ENCODE measurements around the gene ATAT1. TPM values are rescaled to one million over a fixed set of nuclear protein-coding genes. Genes with fewer than 3 reads are reported as not detected.

The ATAT1 gene
- total and polyA plus RNA-seq, 4 donors = 5.8 to 12.9 (median 7.0) TPM

GRCh38 chr6:30672445-30673253 lies 46.0 kb downstream of the ATAT1 start, which contains the start of gene DHX16:
Gene DHX16 (minus strand): TSS chr6:30673006. CDS start chr6:30672841, 165 bp downstream.
- H3K4me1 ChIP-seq (ENCODE audit: control insufficient read depth in 1 of 2, insufficient read depth in 2 of 2, low read length in 2 of 2) = no peaks in the 10 kb centered on the region
- H3K4me3 ChIP-seq (ENCODE audit: low read length in 2 of 2) = peak within 1 kb of the TSS; percentile 63 to 69
- peaks cover 0 to 8% of the 10 kb centered on the region in 2 donors for H3K36me3 ChIP-seq (ENCODE audit: control insufficient read depth in 1 of 2, insufficient read depth in 2 of 2, low read length in 1 of 2)
- H3K27ac ChIP-seq (ENCODE audit: low read depth in 1 of 2, low read length in 2 of 2) = peak within 1 kb of the TSS in 1 of 2 donors; percentile 2
- DNase-seq (peak; percentile 98), ATAC-seq (ENCODE audit: low FRiP score) (peak; percentile 96)
- intact Hi-C loops (cut with DNase I) = loop anchor here (5.0 to 10.0 kb wide), 3 partner anchors 45 to 202 kb away; partner anchors contain the start of genes ATAT1 (in 1 of the 2), MRPS18B (in 1 of the 2) and PPP1R10 (in 1 of the 2)
- WGBS, 2 donors = 0% methylated on average over 57 of the region's 57 CpGs
- H3K9me3 ChIP-seq (ENCODE audit: control insufficient read depth, low read length) = no peaks in the 10 kb centered on the region
- H3K27me3 ChIP-seq (ENCODE audit: control insufficient read depth in 1 of 2, insufficient read depth in 2 of 2, low read length in 1 of 2) = no peaks in the 10 kb centered on the region

- DNase-seq = peak in 1 of 2 donors; percentile 17
- H3K27ac ChIP-seq (ENCODE audit: low read depth in 1 of 2, low read length in 2 of 2) = no peak overlapping the region
Observed at GRCh38 chr6:30676660-30677285, 50.1 kb downstream of the ATAT1 start.

GRCh38 chr6:30678964-30679726 lies 52.5 kb downstream of the ATAT1 start:
- Histone ChIP-seq H3K4me1 (ENCODE audit: control insufficient read depth in 1 of 2, insufficient read depth in 2 of 2, low read length in 2 of 2) (peaks cover 0 to 2% of the 10 kb centered on the region in 2 donors), H3K27me3 (ENCODE audit: control insufficient read depth in 1 of 2, insufficient read depth in 2 of 2, low read length in 1 of 2) (no peaks in the 10 kb centered on the region), H3K9me3 (ENCODE audit: control insufficient read depth, low read length) (no peaks in the 10 kb centered on the region), H3K4me3 (ENCODE audit: low read length in 2 of 2) (no peak overlapping the region), H3K27ac (ENCODE audit: low read depth in 1 of 2, low read length in 2 of 2) (peak overlapping the region; percentile 45 to 49), H3K36me3 (ENCODE audit: control insufficient read depth in 1 of 2, insufficient read depth in 2 of 2, low read length in 1 of 2) (peaks cover 3 to 5% of the 10 kb centered on the region in 2 donors)
- ATAC-seq (ENCODE audit: low FRiP score) (peak; percentile 89), DNase-seq (peak; percentile 91 to 96)
- intact Hi-C loops (cut with DNase I) = loop anchor here in 1 of 2 donors (1.0 to 10.0 kb wide), 2 partner anchors 43 to 196 kb away; no protein-coding TSS in a partner anchor
- WGBS, 2 donors = 10% methylated on average over 27 to 31 of the region's 31 CpGs

More at GRCh38 chr6:30676660-30677285, 50.1 kb downstream of the ATAT1 start:
- H3K9me3 ChIP-seq (ENCODE audit: control insufficient read depth, low read length) = no peaks in the 10 kb centered on the region
- H3K27me3 ChIP-seq (ENCODE audit: control insufficient read depth in 1 of 2, insufficient read depth in 2 of 2, low read length in 1 of 2) = no peaks in the 10 kb centered on the region
- no peak for ATAC-seq (ENCODE audit: low FRiP score)
- H3K36me3 ChIP-seq (ENCODE audit: control insufficient read depth in 1 of 2, insufficient read depth in 2 of 2, low read length in 1 of 2) = peaks cover 3 to 5% of the 10 kb centered on the region in 2 donors
- intact Hi-C loops (cut with DNase I) = loop anchor here in 1 of 2 donors (10.0 kb wide), 1 partner anchor 198 kb away; no protein-coding TSS in a partner anchor
- H3K4me1 ChIP-seq (ENCODE audit: control insufficient read depth in 1 of 2, insufficient read depth in 2 of 2, low read length in 2 of 2) = peaks cover 0 to 2% of the 10 kb centered on the region in 2 donors
- no peak overlapping the region for H3K4me3 ChIP-seq (ENCODE audit: low read length in 2 of 2)
- 79 to 84% methylated on average over 10 of the region's 10 CpGs for WGBS, 2 donors

- no peak for ATAC-seq (ENCODE audit: low FRiP score)
- intact Hi-C loops (cut with DNase I) = loop anchor here (1.0 to 10.0 kb wide), 3 partner anchors 42 to 202 kb away; partner anchors contain the start of gene DDR1 (in 1 of the 2)
- Histone ChIP-seq H3K36me3 (ENCODE audit: control insufficient read depth in 1 of 2, insufficient read depth in 2 of 2, low read length in 1 of 2) (peaks cover 3 to 5% of the 10 kb centered on the region in 2 donors), H3K27me3 (ENCODE audit: control insufficient read depth in 1 of 2, insufficient read depth in 2 of 2, low read length in 1 of 2) (no peaks in the 10 kb centered on the region), H3K4me1 (ENCODE audit: control insufficient read depth in 1 of 2, insufficient read depth in 2 of 2, low read length in 2 of 2) (peaks cover 0 to 2% of the 10 kb centered on the region in 2 donors), H3K27ac (ENCODE audit: low read depth in 1 of 2, low read length in 2 of 2) (peak overlapping the region; percentile 44 to 45), H3K9me3 (ENCODE audit: control insufficient read depth, low read length) (no peaks in the 10 kb centered on the region), H3K4me3 (ENCODE audit: low read length in 2 of 2) (no peak overlapping the region)
- 49 to 51% methylated on average over 7 of the region's 7 CpGs for WGBS, 2 donors
- DNase-seq = peak in 1 of 2 donors; percentile 19
Observed at GRCh38 chr6:30679765-30680535, 53.3 kb downstream of the ATAT1 start.

GRCh38 chr6:30681766-30682142 lies 55.1 kb downstream of the ATAT1 start:
- Histone ChIP-seq H3K9me3 (ENCODE audit: control insufficient read depth, low read length) (no peaks in the 10 kb centered on the region), H3K4me3 (ENCODE audit: low read length in 2 of 2) (peak overlapping the region; percentile 17 to 28), H3K27ac (ENCODE audit: low read depth in 1 of 2, low read length in 2 of 2) (peak overlapping the region; percentile 15 to 81), H3K36me3 (ENCODE audit: control insufficient read depth in 1 of 2, insufficient read depth in 2 of 2, low read length in 1 of 2) (peaks cover 3 to 4% of the 10 kb centered on the region in 2 donors), H3K27me3 (ENCODE audit: control insufficient read depth in 1 of 2, insufficient read depth in 2 of 2, low read length in 1 of 2) (no peaks in the 10 kb centered on the region), H3K4me1 (ENCODE audit: control insufficient read depth in 1 of 2, insufficient read depth in 2 of 2, low read length in 2 of 2) (peaks cover 0 to 2% of the 10 kb centered on the region in 2 donors)
- DNase-seq = no peak
- 2 to 4% methylated on average over 4 of the region's 4 CpGs for WGBS, 2 donors
- ATAC-seq (ENCODE audit: low FRiP score) = no peak
- intact Hi-C loops (cut with DNase I) = loop anchor here in 1 of 2 donors (1.0 to 5.0 kb wide), 3 partner anchors 36 to 201 kb away; partner anchors contain the start of genes DDR1 and MDC1

- Histone ChIP-seq H3K9me3 (ENCODE audit: control insufficient read depth, low read length) (no peaks in the 10 kb centered on the region), H3K27me3 (ENCODE audit: control insufficient read depth in 1 of 2, insufficient read depth in 2 of 2, low read length in 1 of 2) (no peaks in the 10 kb centered on the region), H3K27ac (ENCODE audit: low read depth in 1 of 2, low read length in 2 of 2) (peak overlapping the region; percentile 84 to 96), H3K36me3 (ENCODE audit: control insufficient read depth in 1 of 2, insufficient read depth in 2 of 2, low read length in 1 of 2) (peaks cover 1 to 3% of the 10 kb centered on the region in 2 donors), H3K4me1 (ENCODE audit: control insufficient read depth in 1 of 2, insufficient read depth in 2 of 2, low read length in 2 of 2) (peaks cover 0 to 2% of the 10 kb centered on the region in 2 donors), H3K4me3 (ENCODE audit: low read length in 2 of 2) (peak overlapping the region; percentile 31 to 82)
- ATAC-seq (ENCODE audit: low FRiP score) (peak; percentile 74), DNase-seq (peak; percentile 92 to 94)
- WGBS, 2 donors = 1 to 2% methylated on average over 11 of the region's 11 CpGs
- intact Hi-C loops (cut with DNase I) = loop anchor here in 1 of 2 donors (1.0 to 5.0 kb wide), 3 partner anchors 35 to 200 kb away; partner anchors contain the start of genes DDR1 and MDC1
Observed at GRCh38 chr6:30682143-30683117, 55.8 kb downstream of the ATAT1 start.
